ENCODE measurements around the gene KITLG. TPM values are rescaled to one million over a fixed set of nuclear protein-coding genes. Genes with fewer than 3 reads are reported as not detected.

The KITLG gene
- total and polyA plus RNA-seq, 2 experiments from 2014 or later: 4.3 to 30.4 TPM

- Histone ChIP-seq H3K4me1 (ENCODE audit: insufficient read depth) (peaks cover 5% of the 10 kb centered on the region), H3K9me2 (replicated peaks; ENCODE audit: insufficient read depth) (no peaks in the 10 kb centered on the region), H4K20me1 (ENCODE audit: insufficient read depth, poor library complexity, severe bottlenecking) (no peaks in the 10 kb centered on the region), H3K27me3 (no peaks in the 10 kb centered on the region), H3K9me3 (ENCODE audit: low read depth) (no peaks in the 10 kb centered on the region), H3K79me2 (peaks cover 4% of the 10 kb centered on the region), H3K27ac (no peak overlapping the region), H3K4me3 (no peak overlapping the region), H3K4me2 (peak overlapping the region; percentile 9), H3K36me3 (replicated peaks; ENCODE audit: insufficient read depth, low read depth) (no peaks in the 10 kb centered on the region), H2AFZ (no peak overlapping the region)
- 75% methylated on average over 5 of the region's 5 CpGs for WGBS (ENCODE audit: low lambda C conversion rate, missing lambda C conversion rate)
- DNase-seq (ENCODE audit: low spot score): no peak
- no peak for TF ChIP-seq EZH2 (IDR thresholded peaks at IDR 0.05; ENCODE audit: borderline replicate concordance)
- no peak for TF ChIP-seq EZH2phosphoT487 (IDR thresholded peaks at IDR 0.05; ENCODE audit: low read depth, severe bottlenecking, unreplicated experiment)
- TF ChIP-seq, protein P1, sequence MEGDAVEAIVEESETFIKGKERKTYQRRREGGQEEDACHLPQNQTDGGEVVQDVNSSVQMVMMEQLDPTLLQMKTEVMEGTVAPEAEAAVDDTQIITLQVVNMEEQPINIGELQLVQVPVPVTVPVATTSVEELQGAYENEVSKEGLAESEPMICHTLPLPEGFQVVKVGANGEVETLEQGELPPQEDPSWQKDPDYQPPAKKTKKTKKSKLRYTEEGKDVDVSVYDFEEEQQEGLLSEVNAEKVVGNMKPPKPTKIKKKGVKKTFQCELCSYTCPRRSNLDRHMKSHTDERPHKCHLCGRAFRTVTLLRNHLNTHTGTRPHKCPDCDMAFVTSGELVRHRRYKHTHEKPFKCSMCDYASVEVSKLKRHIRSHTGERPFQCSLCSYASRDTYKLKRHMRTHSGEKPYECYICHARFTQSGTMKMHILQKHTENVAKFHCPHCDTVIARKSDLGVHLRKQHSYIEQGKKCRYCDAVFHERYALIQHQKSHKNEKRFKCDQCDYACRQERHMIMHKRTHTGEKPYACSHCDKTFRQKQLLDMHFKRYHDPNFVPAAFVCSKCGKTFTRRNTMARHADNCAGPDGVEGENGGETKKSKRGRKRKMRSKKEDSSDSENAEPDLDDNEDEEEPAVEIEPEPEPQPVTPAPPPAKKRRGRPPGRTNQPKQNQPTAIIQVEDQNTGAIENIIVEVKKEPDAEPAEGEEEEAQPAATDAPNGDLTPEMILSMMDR (IDR thresholded peaks at IDR 0.05; ENCODE audit: poor library complexity): no peak
These were observed 78.0 kb downstream of the KITLG start for GRCh38 chr12:88501972-88502938.

DNA sequence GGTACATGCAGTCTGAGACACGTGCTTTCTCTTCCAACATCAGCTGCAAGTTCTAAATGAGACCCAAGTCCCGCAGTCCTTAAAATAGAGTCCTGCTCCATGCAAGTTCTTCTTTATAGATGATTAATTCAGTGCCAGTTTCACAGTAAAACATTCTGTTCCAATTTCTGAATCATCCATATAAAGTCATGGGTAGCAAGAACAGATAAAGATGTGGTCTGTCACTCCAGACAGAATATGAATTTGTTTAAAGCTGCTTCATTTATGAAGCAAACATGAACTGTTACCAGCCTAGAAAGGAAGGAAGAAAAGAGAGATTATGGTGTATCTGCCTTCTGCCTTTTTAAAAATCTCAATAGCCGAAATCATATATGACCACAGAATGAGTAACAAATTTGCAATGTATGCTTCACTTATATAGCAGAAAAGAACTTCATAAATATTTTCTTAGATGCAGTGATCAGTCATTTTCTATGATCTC lies 83.3 kb downstream of the KITLG start:
- DNase-seq (ENCODE audit: low spot score): no peak

GRCh38 chr12:88496429-88496828 lies 83.8 kb downstream of the KITLG start:
- no peaks in the 10 kb centered on the region for H3K9me2 ChIP-seq (replicated peaks; ENCODE audit: insufficient read depth)

More for the DNA sequence above, 83.3 kb downstream of the KITLG start:
- TF ChIP-seq EZH2phosphoT487 (IDR thresholded peaks at IDR 0.05; ENCODE audit: low read depth, severe bottlenecking, unreplicated experiment): no peak
- TF ChIP-seq, protein P1 (IDR thresholded peaks at IDR 0.05; ENCODE audit: poor library complexity): no peak
- TF ChIP-seq EZH2 (IDR thresholded peaks at IDR 0.05; ENCODE audit: borderline replicate concordance): no peak
- H3K4me1 ChIP-seq (ENCODE audit: insufficient read depth): no peaks in the 10 kb centered on the region
- H3K4me3 ChIP-seq: no peak overlapping the region
- H3K4me2 ChIP-seq: no peak overlapping the region
- H2AFZ ChIP-seq: no peak overlapping the region
- no peaks in the 10 kb centered on the region for H3K36me3 ChIP-seq (replicated peaks; ENCODE audit: insufficient read depth, low read depth)
- 99% methylated on average over 3 of the region's 3 CpGs for WGBS (ENCODE audit: low lambda C conversion rate, missing lambda C conversion rate)
- no peak overlapping the region for H3K27ac ChIP-seq
- no peaks in the 10 kb centered on the region for H3K27me3 ChIP-seq
- H3K9me3 ChIP-seq (ENCODE audit: low read depth): no peaks in the 10 kb centered on the region
- H3K9me2 ChIP-seq (replicated peaks; ENCODE audit: insufficient read depth): no peaks in the 10 kb centered on the region
- peaks cover 4% of the 10 kb centered on the region for H3K79me2 ChIP-seq
- H4K20me1 ChIP-seq (ENCODE audit: insufficient read depth, poor library complexity, severe bottlenecking): no peaks in the 10 kb centered on the region

More at GRCh38 chr12:88496429-88496828, 83.8 kb downstream of the KITLG start:
- Histone ChIP-seq H3K4me3 (no peak overlapping the region), H3K9me3 (ENCODE audit: low read depth) (no peaks in the 10 kb centered on the region), H3K27ac (no peak overlapping the region), H3K27me3 (no peaks in the 10 kb centered on the region), H3K4me1 (ENCODE audit: insufficient read depth) (no peaks in the 10 kb centered on the region), H3K4me2 (no peak overlapping the region), H4K20me1 (ENCODE audit: insufficient read depth, poor library complexity, severe bottlenecking) (no peaks in the 10 kb centered on the region), H2AFZ (no peak overlapping the region), H3K79me2 (peaks cover 3% of the 10 kb centered on the region), H3K36me3 (replicated peaks; ENCODE audit: insufficient read depth, low read depth) (no peaks in the 10 kb centered on the region)
- 92% methylated on average over 3 of the region's 3 CpGs for WGBS (ENCODE audit: low lambda C conversion rate, missing lambda C conversion rate)
- TF ChIP-seq, protein P1 (IDR thresholded peaks at IDR 0.05; ENCODE audit: poor library complexity): no peak
- TF ChIP-seq EZH2 (IDR thresholded peaks at IDR 0.05; ENCODE audit: borderline replicate concordance) (no peak), EZH2phosphoT487 (IDR thresholded peaks at IDR 0.05; ENCODE audit: low read depth, severe bottlenecking, unreplicated experiment) (no peak)
- no peak for DNase-seq (ENCODE audit: low spot score)
